H9 (cell line): ENCODE data around the gene GTF2A2. TPM values are rescaled to one million over a fixed set of nuclear protein-coding genes. Genes with fewer than 3 reads are reported as not detected.

Experiments used
- DNase-seq: peaks from one replicate; pipeline ENCODE4 v3.0.0-alpha.2; 2017
- H2AFZ ChIP-seq: one replicate; pipeline ENCODE4 v1.6.1; 2013; ENCODE audit warnings: mild to moderate bottlenecking, low read length, control low read depth, moderate library complexity
- H2AK5ac ChIP-seq: 2 replicates; pipeline ENCODE4 v1.6.1; 2013; ENCODE audit warnings: low read length, control low read depth, mixed read lengths; ENCODE audit not compliant: insufficient read length
- H2BK120ac ChIP-seq: one replicate; pipeline ENCODE4 v1.6.1; 2013; ENCODE audit warnings: low read depth, mild to moderate bottlenecking, low read length, control low read depth, inconsistent platforms; ENCODE audit not compliant: poor library complexity, severe bottlenecking
- H2BK12ac ChIP-seq: 2 replicates; pipeline ENCODE4 v1.6.1; 2013; ENCODE audit warnings: low read length, control low read depth, mixed read lengths, low read depth; ENCODE audit not compliant: insufficient read length
- H2BK15ac ChIP-seq: 2 replicates; pipeline ENCODE4 v1.6.1; 2013; ENCODE audit warnings: low read depth, low read length, control low read depth
- H2BK20ac ChIP-seq: one replicate; pipeline ENCODE4 v1.6.1; 2013; ENCODE audit warnings: low read depth, mild to moderate bottlenecking, low read length, control low read depth, inconsistent platforms; ENCODE audit not compliant: poor library complexity, severe bottlenecking
- H2BK5ac ChIP-seq: 2 replicates; pipeline ENCODE4 v1.6.1; 2013; ENCODE audit warnings: low read length, control low read depth, mixed read lengths; ENCODE audit not compliant: insufficient read length
- H3K14ac ChIP-seq: 2 replicates; pipeline ENCODE4 v1.6.1; 2013; ENCODE audit warnings: low read length, control low read depth; ENCODE audit not compliant: insufficient read depth
- H3K18ac ChIP-seq: 2 replicates; pipeline ENCODE4 v1.6.1; 2013; ENCODE audit warnings: low read depth, mild to moderate bottlenecking, mixed read lengths, low read length, control low read depth; ENCODE audit not compliant: insufficient read length
- H3K23ac ChIP-seq: 2 replicates; pipeline ENCODE4 v1.6.1; 2013; ENCODE audit warnings: low read length, control low read depth, mixed read lengths, low read depth; ENCODE audit not compliant: insufficient read length
- H3K23me2 ChIP-seq: 2 replicates; pipeline ENCODE4 v1.6.1; 2013; ENCODE audit warnings: low read depth, mild to moderate bottlenecking, mixed read lengths, low read length, control low read depth; ENCODE audit not compliant: insufficient read length, poor library complexity, severe bottlenecking
- H3K27ac ChIP-seq: 2 replicates; pipeline ENCODE4 v1.5.1; 2013; ENCODE audit warnings: low read length, control low read depth, mixed read lengths, low read depth; ENCODE audit not compliant: insufficient read length
- H3K27me3 ChIP-seq: 2 replicates; pipeline ENCODE4 v1.6.1; 2013; ENCODE audit warnings: low read length, control low read depth, inconsistent platforms; ENCODE audit not compliant: insufficient read depth
- H3K4ac ChIP-seq: 2 replicates; pipeline ENCODE4 v1.6.1; 2013; ENCODE audit warnings: low read depth, mild to moderate bottlenecking, control low read depth, inconsistent platforms, low read length, moderate library complexity
- H3K4me1 ChIP-seq: 2 replicates; pipeline ENCODE4 v1.6.1; 2013; ENCODE audit warnings: low read length, control low read depth, inconsistent platforms; ENCODE audit not compliant: insufficient read depth
- H3K4me2 ChIP-seq: 2 replicates; pipeline ENCODE4 v1.6.1; 2013; ENCODE audit warnings: low read length, control low read depth, mixed read lengths; ENCODE audit not compliant: insufficient read length, insufficient read depth
- H3K56ac ChIP-seq: 2 replicates; pipeline ENCODE4 v1.6.1; 2013; ENCODE audit warnings: low read depth, mild to moderate bottlenecking, mixed read lengths, low read length, control low read depth; ENCODE audit not compliant: insufficient read length
- H3K79me1 ChIP-seq: 2 replicates; pipeline ENCODE4 v1.6.1; 2013; ENCODE audit warnings: low read depth, mild to moderate bottlenecking, moderate library complexity, low read length, control low read depth, inconsistent platforms; ENCODE audit not compliant: insufficient read depth, poor library complexity, severe bottlenecking
- H3K79me2 ChIP-seq: 2 replicates; pipeline ENCODE4 v1.6.1; 2013; ENCODE audit warnings: low read length, control low read depth, inconsistent platforms; ENCODE audit not compliant: insufficient read depth
- H3K9ac ChIP-seq: 2 replicates; pipeline ENCODE4 v1.6.1; 2013; ENCODE audit warnings: low read length, control low read depth, mixed read lengths; ENCODE audit not compliant: insufficient read length; ENCODE audit errors: extremely low read depth
- H3K9me3 ChIP-seq: one replicate; pipeline ENCODE4 v1.6.1; 2013; ENCODE audit warnings: low read depth, low read length, inconsistent platforms; ENCODE audit not compliant: control insufficient read depth
- H3T11ph ChIP-seq: one replicate; pipeline ENCODE4 v1.6.1; 2013; ENCODE audit warnings: mild to moderate bottlenecking, low read length, control low read depth, inconsistent platforms
- H4K20me1 ChIP-seq: one replicate; pipeline ENCODE4 v1.6.1; 2013; ENCODE audit not compliant: control insufficient read depth, insufficient read length, insufficient read depth
- H4K5ac ChIP-seq: 2 replicates; pipeline ENCODE4 v1.6.1; 2013; ENCODE audit warnings: low read depth, mild to moderate bottlenecking, mixed read lengths, low read length, control low read depth; ENCODE audit not compliant: insufficient read length
- H4K8ac ChIP-seq: replicated peaks from 2 replicates; pipeline ENCODE4 v1.6.1; 2013; ENCODE audit warnings: low read length, control low read depth, mixed read lengths, low read depth; ENCODE audit not compliant: insufficient read length
- H4K91ac ChIP-seq: 2 replicates; pipeline ENCODE4 v1.6.1; 2013; ENCODE audit warnings: low read depth, mild to moderate bottlenecking, moderate library complexity, mixed read lengths, low read length, control low read depth; ENCODE audit not compliant: insufficient read length
- H3K27ac Mint-ChIP-seq, 3 experiments: 2 replicates in 2 of 3; 3 replicates in 1 of 3; pipeline ENCODE4 v1.8.0; 2020 to 2021; ENCODE audit warnings: mixed read lengths in 3 of 3, mild to moderate bottlenecking in 1 of 3, moderate library complexity in 1 of 3
- H3K27me3 Mint-ChIP-seq: 2 replicates; pipeline ENCODE4 v1.8.0; 2021; ENCODE audit warnings: low read depth, mild to moderate bottlenecking, moderate library complexity, mixed read lengths
- H3K36me3 Mint-ChIP-seq, 3 experiments: 2 replicates in 2 of 3; 3 replicates in 1 of 3; pipeline ENCODE4 v1.8.0; 2020 to 2021; ENCODE audit warnings: low read depth in 3 of 3, mixed read lengths in 3 of 3; ENCODE audit not compliant: insufficient read depth in 1 of 3
- H3K4me1 Mint-ChIP-seq, 2 experiments: 2 replicates each; pipeline ENCODE4 v1.8.0; 2020; ENCODE audit warnings: mixed read lengths in 2 of 2
- H3K4me3 Mint-ChIP-seq, 2 experiments: 2 replicates in 1 of 2; 3 replicates in 1 of 2; pipeline ENCODE4 v1.8.0; 2020 to 2021; ENCODE audit warnings: mild to moderate bottlenecking in 2 of 2, mixed read lengths in 2 of 2, moderate library complexity in 1 of 2
- H3K9me3 Mint-ChIP-seq, 2 experiments: 2 replicates in 1 of 2; 3 replicates in 1 of 2; pipeline ENCODE4 v1.8.0; 2020; ENCODE audit warnings: mild to moderate bottlenecking in 2 of 2, mixed read lengths in 2 of 2, moderate library complexity in 1 of 2
- CTCF ChIP-seq: fragments of 200-600 bp; sonication (generic); conservative IDR thresholded peaks from 3 replicates; pipeline ENCODE4 v1.8.0; 2021; ENCODE audit warnings: antibody characterized with exemption, mild to moderate bottlenecking
- WGBS: extraction: QIAGEN DNeasy Blood & Tissue Kit; methylation state at CpG from one replicate; pipeline ENCODE4 v1.1.7; 2013; ENCODE audit warnings: missing lambda C conversion rate, low lambda C conversion rate, mixed read lengths; ENCODE audit not compliant: insufficient read length; ENCODE audit errors: extremely low coverage; 5-methylcytosine and 5-hydroxymethylcytosine counted together
- total RNA-seq: library from RNA; stranded (reverse); gene quantifications from 2 replicates; pipeline ENCODE4 v1.2.1, GENCODE V29; 2021

GTF2A2 gene
- total RNA-seq, 1 experiment from 2014 or later: 144 TPM

DNA sequence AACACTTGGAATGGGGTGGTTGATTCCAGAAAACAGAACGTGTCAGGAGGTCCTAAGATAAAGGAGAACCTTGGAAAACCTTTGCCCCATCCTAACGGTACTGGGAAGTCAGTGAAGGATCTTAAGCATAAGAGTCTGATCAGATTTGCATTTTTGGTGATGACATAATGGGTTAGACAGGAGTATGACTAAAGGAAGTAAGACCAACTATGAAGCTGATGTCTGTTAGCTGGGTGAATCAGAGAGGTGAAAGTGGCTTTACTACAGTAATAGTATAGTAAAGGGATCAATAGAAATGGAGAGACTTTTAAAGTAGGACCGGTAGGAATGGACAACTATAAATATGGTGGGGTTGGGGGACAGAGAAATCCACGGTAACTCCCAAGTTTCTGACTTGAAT, 12.6 kb downstream of the GTF2A2 start:
- Histone ChIP-seq H3K9me3 (no peaks in the 10 kb centered on the region), H3K18ac (no peak overlapping the region), H3K56ac (no peak overlapping the region), H3K79me2 (no peaks in the 10 kb centered on the region), H3K27ac (no peak overlapping the region), H2BK120ac (no peak overlapping the region), H4K8ac (no peak overlapping the region), H2BK15ac (no peak overlapping the region), H3K27me3 (no peaks in the 10 kb centered on the region), H4K91ac (no peak overlapping the region), H4K5ac (no peak overlapping the region), H3K23me2 (no peaks in the 10 kb centered on the region), H4K20me1 (no peaks in the 10 kb centered on the region), H3K23ac (no peak overlapping the region), H2AK5ac (no peak overlapping the region), H3K4me2 (no peak overlapping the region), H3T11ph (no peak overlapping the region), H2BK5ac (no peak overlapping the region), H3K14ac (no peak overlapping the region), H2BK20ac (no peak overlapping the region), H2AFZ (no peak overlapping the region), H3K79me1 (no peaks in the 10 kb centered on the region), H3K9ac (no peak overlapping the region), H2BK12ac (no peak overlapping the region), H3K4ac (no peak overlapping the region), H3K4me1 (no peaks in the 10 kb centered on the region)
- DNase-seq: no peak
- Mint-ChIP-seq H3K4me1 (no peaks in the 10 kb centered on the region), H3K9me3 (no peaks in the 10 kb centered on the region), H3K4me3 (no peak overlapping the region), H3K36me3 (peaks cover 14 to 59% (median 32%) of the 10 kb centered on the region in 3 experiments; a peak in 6 of 7 replicates), H3K27ac (no peak overlapping the region), H3K27me3 (no peaks in the 10 kb centered on the region)
- TF ChIP-seq CTCF: no peak
- WGBS: no CpG with 5 or more reads among the region's 4 CpGs
